ENCODE results near the gene CRTC3.
"Not testable (repeated sequence)": the region's sequence is repeated elsewhere in the genome, so short reads cannot be mapped to it uniquely, and the experiment has no call there.

Gene CRTC3

DNA sequence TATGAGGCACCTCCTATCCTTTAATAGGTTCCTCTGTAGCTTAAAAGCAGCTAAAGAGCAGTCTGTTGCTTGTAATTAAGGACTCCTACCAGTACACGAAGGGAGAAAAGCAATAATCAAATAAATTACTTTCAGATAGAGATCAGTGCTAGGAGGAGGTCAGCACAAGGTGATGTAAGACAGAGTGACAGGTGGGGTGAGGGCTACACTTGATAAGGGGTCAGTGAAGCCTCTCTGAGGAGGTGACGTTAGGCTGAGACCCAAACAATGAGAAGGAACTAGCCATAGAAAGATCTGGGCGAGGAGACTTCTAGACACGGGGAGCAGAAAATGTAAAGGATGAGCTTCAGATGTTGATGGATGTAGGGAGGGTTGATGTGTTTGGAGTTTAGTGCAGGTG lies 129.8 kb downstream of the CRTC3 start:
- TF ChIP-seq, protein P1, sequence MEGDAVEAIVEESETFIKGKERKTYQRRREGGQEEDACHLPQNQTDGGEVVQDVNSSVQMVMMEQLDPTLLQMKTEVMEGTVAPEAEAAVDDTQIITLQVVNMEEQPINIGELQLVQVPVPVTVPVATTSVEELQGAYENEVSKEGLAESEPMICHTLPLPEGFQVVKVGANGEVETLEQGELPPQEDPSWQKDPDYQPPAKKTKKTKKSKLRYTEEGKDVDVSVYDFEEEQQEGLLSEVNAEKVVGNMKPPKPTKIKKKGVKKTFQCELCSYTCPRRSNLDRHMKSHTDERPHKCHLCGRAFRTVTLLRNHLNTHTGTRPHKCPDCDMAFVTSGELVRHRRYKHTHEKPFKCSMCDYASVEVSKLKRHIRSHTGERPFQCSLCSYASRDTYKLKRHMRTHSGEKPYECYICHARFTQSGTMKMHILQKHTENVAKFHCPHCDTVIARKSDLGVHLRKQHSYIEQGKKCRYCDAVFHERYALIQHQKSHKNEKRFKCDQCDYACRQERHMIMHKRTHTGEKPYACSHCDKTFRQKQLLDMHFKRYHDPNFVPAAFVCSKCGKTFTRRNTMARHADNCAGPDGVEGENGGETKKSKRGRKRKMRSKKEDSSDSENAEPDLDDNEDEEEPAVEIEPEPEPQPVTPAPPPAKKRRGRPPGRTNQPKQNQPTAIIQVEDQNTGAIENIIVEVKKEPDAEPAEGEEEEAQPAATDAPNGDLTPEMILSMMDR (IDR thresholded peaks at IDR 0.05) = no peak
- H3K9me3 ChIP-seq (ENCODE audit: control insufficient read depth, low read length) = no peaks in the 10 kb centered on the region
- H3K4me2 ChIP-seq (ENCODE audit: low read length) = no peak overlapping the region
- no peak overlapping the region for H3K9ac ChIP-seq
- no peaks in the 10 kb centered on the region for H3K79me2 ChIP-seq
- H3K27ac ChIP-seq = no peak overlapping the region
- H3K36me3 ChIP-seq (ENCODE audit: control insufficient read depth, insufficient read depth, low read length) = no peaks in the 10 kb centered on the region
- no peak overlapping the region for H3K4me3 ChIP-seq (ENCODE audit: low read depth, low read length)
- no peaks in the 10 kb centered on the region for H3K27me3 ChIP-seq (ENCODE audit: control insufficient read depth, insufficient read depth, low read length)
- H3K4me1 ChIP-seq = peaks cover 3% of the 10 kb centered on the region
- H2AFZ ChIP-seq = no peak overlapping the region

DNA sequence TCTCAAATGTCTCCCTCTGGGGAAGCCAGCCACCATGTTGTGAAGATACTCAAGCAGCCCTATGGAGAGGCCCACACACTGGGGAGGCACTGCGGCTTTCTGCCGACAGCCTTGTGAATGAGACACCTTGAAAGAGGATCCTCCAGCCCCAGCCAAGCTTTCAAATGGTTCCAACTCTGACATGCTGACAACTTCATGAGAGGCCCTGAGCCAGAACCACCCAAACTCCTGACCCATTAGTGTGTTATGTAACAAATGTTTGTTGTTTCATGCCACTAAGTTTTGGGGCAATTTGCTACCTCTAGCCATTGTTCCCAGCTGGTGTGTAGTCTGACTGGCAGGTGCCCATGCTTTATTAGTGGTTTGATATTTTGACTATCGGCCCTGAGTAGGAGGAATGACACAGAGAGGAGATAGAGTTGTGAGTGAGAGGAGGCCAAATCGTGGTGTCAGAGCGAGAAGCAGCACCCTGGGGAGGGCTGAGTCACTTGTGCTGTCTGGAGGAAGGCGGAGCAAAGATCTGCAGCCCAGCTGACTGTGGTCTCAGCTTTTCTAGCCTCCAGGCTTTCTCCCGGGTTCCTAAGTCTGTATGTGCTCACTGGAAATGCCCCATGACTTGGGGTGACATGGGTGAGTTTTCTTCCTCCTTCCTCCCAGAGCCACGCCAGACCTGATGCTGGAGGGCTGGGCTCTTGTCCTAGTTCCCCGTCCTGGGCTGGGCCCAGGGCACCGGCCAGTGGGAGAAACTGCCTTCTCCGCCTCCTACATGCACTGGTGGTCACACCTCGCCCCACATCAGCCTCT lies 130.7 kb downstream of the CRTC3 start:
- Histone ChIP-seq H3K36me3 (ENCODE audit: control insufficient read depth, insufficient read depth, low read length) (no peaks in the 10 kb centered on the region), H3K9ac (no peak overlapping the region), H3K4me3 (ENCODE audit: low read depth, low read length) (no peak overlapping the region), H3K9me3 (ENCODE audit: control insufficient read depth, low read length) (no peaks in the 10 kb centered on the region), H3K4me1 (peaks cover 3% of the 10 kb centered on the region), H3K27me3 (ENCODE audit: control insufficient read depth, insufficient read depth, low read length) (no peaks in the 10 kb centered on the region), H2AFZ (peak overlapping the region; percentile 66), H3K79me2 (no peaks in the 10 kb centered on the region), H3K27ac (peak overlapping the region; percentile 57), H3K4me2 (ENCODE audit: low read length) (no peak overlapping the region)
- TF ChIP-seq, protein P1 (IDR thresholded peaks at IDR 0.05) = no peak

DNA sequence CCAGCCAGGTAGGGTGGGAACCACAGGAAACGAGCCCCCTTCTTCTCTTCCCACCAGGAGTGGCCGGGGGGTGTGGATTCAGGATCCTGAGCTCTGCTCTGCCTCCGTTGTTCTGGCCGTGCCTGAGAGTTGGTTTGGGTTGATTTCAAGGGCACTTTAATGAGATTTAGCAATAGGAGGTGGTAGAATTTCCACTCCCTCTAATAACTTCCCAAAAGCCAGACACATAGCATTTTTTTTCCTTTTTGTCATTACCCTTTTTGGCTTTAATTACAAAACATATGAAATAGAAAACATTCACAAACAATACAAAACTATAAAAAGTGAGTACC lies 131.2 kb downstream of the CRTC3 start:
- H3K4me2 ChIP-seq (ENCODE audit: low read length); H3K4me1 ChIP-seq; H3K9me3 ChIP-seq (ENCODE audit: control insufficient read depth, low read length); H3K36me3 ChIP-seq (ENCODE audit: control insufficient read depth, insufficient read depth, low read length); H3K4me3 ChIP-seq (ENCODE audit: low read depth, low read length); H3K79me2 ChIP-seq; H3K27ac ChIP-seq; H3K27me3 ChIP-seq (ENCODE audit: control insufficient read depth, insufficient read depth, low read length); H3K9ac ChIP-seq: not testable (repeated sequence)
- peak overlapping the region; percentile 66 for H2AFZ ChIP-seq

DNA sequence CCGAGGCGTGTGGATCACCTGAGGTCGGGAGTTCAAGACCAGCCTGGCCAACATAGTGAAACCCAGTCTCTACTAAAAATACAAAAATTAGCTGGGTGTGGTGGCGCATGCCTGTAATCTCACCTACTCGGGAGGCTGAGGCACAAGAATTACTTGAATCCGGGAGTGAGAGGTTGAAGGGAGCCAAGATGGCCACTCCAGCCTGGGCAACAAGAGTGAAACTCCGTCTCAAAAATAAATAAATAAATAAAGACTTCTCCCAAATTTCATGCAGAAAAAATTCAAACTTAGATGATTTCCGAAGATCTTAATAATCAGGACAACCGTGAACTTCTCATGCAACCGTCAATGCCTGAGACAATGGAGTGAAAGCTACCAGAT lies 134.3 kb downstream of the CRTC3 start:
- H3K9me3 ChIP-seq (ENCODE audit: control insufficient read depth, low read length); H3K4me1 ChIP-seq; H3K79me2 ChIP-seq; H3K27ac ChIP-seq; H3K4me3 ChIP-seq (ENCODE audit: low read depth, low read length); H3K27me3 ChIP-seq (ENCODE audit: control insufficient read depth, insufficient read depth, low read length); H3K4me2 ChIP-seq (ENCODE audit: low read length); H3K36me3 ChIP-seq (ENCODE audit: control insufficient read depth, insufficient read depth, low read length); H3K9ac ChIP-seq; H2AFZ ChIP-seq: not testable (repeated sequence)

DNA sequence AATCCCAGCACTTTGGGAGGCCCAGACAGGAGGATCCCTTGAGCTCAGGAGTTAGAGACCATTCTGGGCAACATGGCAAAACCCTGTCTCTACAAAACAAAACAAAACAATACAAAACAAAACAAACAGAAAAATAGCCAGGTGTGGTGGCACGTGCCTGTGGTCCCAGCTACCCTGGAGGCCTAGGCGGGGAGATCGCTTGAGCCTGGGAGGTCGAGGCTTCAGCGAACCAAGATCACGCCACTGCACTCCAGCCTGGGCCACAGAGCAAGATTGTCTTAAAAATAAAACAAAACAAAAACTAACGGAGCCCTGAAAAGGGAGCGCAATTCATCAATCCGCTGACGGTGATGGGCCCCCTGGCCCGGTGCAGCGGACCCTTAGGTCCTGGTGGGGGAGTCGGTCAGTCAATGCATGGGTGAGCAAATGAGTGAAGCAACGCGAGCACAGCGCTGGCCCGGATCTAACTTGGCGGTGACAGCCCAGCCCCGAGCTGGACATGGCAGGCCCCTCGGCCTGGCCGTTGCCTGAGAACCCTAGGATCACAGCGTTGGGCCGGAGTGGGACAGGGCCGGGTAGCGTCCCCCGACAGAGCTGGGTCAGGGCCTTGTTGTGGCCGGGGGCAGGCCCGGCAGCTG lies 135.0 kb downstream of the CRTC3 start:
- peaks cover 3% of the 10 kb centered on the region for H3K4me1 ChIP-seq
- no peaks in the 10 kb centered on the region for H3K36me3 ChIP-seq (ENCODE audit: control insufficient read depth, insufficient read depth, low read length)
- no peaks in the 10 kb centered on the region for H3K79me2 ChIP-seq
- no peaks in the 10 kb centered on the region for H3K27me3 ChIP-seq (ENCODE audit: control insufficient read depth, insufficient read depth, low read length)
- peak overlapping the region; percentile 93 for H3K4me2 ChIP-seq (ENCODE audit: low read length)
- no peaks in the 10 kb centered on the region for H3K9me3 ChIP-seq (ENCODE audit: control insufficient read depth, low read length)
- peak overlapping the region; percentile 76 for H3K27ac ChIP-seq
- H2AFZ ChIP-seq = peak overlapping the region; percentile 95
- TF ChIP-seq, protein P1 (IDR thresholded peaks at IDR 0.05) = no peak
- peak overlapping the region; percentile 70 for H3K4me3 ChIP-seq (ENCODE audit: low read depth, low read length)
- peak overlapping the region; percentile 76 for H3K9ac ChIP-seq

All from parathyroid adenoma (tissue), 2 donors.